Stimulated activated CD8-positive, alpha-beta memory T cell treated with anti-CD3 and anti-CD28 coated beads, Interleukin-7, amount 100 ng/mL, for 1 hour (primary cell): ENCODE data around the gene HINT3.
"Not testable (repeated sequence)": the region's sequence is repeated elsewhere in the genome, so short reads cannot be mapped to it uniquely, and the experiment has no call there.

Experiments
- DNase-seq, 2 donors: peaks; one replicate each; pipeline ENCODE4 v3.0.0-alpha.2; 2020; ENCODE audit warnings: low read depth in 2 of 2

HINT3 gene

DNA sequence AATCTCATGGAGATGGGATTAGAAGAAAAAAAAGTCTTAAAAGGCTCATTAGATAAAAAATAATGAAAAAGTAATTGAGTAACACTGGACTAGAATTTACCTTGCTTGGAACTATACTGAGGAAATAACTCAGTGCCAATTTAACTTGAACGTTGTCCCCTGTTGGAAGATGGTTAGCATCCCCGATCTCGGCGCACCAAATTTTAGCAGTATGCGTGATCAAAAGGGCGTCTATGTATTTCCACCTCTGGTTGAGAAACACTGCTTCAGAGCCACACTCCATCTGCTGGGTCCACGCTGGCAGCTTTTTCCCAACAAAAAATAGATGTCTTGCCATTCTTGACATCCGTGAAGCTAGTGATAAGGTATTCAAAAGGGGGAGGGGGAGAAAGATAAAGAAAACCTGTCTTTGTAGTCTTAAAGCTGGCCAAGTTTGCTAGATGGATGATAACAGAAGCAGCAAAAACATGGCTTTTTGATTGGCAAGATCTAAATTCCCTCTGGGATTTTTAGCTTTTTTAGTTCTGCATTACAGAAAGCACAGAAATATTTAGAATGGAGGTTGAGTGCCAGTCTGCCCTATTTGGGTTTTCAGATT, 6.4 kb downstream of the HINT3 start:
- DNase-seq: no peak

DNA sequence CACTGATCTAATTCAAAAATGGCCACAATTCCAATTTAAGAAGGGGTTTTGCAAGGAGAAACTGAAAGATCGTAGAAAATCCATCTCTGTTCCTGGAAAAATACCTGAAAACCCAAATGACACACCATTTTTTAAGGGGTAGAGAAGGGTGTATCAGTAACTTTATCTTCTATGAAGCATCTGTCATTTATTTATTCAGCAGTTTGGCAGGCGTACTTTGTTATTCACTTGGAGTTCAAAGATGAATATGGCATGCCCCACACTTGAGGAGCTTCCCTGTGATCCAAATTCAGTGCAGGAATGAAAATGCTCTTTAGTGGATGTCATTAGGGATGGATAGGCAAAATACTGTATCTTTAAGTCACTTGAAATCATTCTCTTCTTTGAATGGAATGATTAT, 7.2 kb downstream of the HINT3 start:
- DNase-seq: no peak

DNA sequence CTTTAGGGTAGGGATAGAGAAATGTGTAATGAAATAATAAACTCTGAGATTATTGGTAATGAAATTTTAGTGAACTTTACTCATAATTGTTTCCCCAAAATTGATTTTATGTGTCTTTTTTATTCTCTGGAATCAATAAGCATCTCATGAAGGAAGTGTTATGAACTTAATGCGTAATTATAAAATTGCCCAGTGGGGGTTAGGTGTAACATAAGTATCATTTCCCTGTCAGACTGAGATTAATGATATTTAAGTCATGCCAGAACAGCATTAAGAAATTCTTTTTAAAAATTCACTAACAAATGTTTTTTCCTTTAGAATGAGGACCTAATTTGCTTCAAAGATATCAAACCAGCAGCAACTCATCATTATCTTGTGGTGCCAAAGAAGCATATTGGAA, 10.0 kb downstream of the HINT3 start:
- DNase-seq: no peak

DNA sequence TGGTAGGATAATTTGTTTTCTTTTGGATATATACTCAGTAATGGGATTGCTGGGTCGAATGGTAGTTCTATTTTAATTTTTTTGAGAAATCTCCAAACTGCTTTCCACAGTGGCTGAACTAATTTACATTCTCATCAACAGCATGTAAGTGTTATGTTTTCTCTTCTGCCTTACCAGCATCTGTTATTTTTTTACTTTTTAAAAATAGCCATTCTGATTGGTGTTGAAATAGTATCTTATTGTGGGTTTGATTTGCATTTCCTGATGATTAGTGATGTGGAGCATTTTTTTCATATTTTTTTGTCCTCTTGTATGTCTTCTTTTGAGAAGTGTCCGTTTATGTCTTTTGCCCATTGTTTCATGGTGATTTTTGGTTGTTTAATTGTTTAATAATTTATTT, 11.9 kb downstream of the HINT3 start:
- DNase-seq: no peak

DNA sequence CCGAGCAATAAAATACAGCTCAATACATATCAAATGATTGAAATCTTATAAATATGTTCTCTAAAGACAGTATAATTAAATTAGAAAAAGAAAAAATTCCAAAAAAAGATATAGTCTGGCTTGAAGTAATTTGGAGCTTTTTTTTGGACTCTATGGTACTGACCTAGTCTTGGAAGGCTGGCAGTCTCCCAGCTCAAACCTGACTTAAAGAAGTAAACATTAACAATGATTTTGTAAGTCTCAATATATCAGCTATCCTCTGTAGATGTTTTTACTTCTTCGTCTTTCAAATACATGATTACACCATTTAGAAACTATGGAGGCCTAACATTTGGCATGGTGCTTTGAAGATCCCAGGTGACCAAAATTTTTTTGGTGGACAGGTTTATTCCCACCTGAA, 14.2 kb downstream of the HINT3 start:
- no peak for DNase-seq

DNA sequence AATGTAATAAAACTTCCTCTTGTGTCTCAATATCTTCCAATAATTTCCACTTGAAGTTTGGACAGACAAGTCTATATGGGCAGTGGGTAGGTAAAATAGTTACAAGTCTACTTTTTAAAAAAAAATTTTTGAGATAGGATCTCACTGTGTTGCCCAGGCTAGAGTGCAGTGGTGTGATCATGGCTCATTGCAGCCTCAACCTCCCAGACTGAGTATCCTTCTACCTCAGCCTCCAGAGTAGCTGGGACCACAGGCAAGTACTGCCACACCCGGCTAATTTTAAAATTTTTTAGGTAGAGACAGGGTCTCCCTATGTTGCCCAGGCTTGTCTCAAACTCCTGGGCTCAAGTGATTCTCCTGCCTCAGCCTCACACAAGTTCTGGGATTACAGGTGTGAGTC, 15.9 kb downstream of the HINT3 start:
- DNase-seq: not testable (repeated sequence)

DNA sequence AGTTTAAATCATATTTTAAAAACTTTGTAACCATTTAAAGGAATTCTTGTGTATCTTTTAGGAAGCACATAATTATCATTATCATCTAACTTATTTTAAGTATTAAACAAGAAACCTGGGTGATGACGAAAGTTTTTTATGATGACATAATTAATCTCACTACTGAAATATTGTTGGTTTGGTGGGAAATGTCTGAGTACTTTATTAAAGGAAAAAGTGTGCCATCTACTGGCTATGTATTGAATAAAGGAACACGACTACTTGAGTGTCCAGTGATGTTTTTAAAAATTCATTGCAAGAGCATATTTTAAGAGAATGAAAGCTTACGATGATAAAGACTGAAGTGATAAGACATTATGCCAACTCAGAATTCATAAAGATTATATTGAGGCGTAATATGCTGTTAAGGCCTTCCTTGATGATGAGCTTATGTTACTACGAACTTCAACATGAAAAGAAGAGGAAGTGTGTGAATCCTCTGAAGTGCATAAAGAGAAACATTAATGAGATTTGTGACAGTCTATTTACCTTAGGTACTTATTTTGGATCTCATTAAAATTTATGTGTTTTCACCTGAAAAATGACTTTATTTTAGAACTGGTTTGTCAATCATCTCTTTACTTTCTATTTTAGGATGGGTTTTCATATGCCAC, 17.8 kb downstream of the HINT3 start:
- no peak for DNase-seq

DNA sequence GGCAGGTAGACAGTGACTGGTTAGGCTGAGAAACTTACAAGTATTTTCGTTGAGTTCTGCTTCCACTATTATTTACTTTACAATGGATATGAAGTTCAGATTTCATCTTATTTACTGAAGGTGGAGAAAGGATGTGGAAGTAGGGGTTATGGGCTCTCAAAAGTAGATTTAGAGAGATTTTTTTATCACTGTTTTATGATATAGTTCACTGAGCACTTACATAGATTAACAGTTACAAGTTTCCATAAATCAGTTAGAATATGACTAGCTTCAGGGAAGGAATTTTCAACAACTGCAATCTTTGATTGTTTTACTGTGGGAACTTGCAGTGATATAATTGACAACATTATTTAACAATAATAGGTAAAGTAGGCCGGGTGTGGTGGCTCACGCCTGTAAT, 22.5 kb downstream of the HINT3 start:
- DNase-seq: no peak

DNA sequence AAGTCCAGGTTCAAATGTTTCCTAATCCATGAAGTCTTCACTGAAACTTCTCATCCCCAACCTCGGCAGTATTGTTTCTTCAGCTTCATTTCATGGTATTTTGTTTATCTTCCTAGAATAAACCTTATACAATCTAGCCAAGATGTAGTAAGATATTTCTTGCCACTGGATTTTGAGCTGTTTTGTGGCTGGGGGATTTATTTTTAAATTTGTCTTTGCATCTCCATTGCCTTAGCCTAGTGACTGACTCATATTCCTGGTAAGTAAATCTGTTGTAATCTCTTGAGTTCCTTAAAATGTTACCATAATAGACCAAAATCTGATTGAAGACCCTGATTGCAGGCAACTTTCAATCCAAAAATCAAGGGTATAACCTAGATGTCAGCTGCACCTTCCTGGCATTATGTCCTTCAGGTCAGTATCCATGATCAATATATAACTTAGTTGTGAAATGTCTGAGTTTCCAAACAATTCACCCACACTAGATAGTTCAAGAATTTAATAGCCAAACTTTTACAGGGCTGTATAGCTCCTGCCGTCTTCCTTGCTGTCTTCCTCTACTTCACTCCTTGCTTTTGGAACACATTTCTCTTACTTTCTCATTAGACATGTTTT, 25.1 kb downstream of the HINT3 start:
- DNase-seq: no peak

DNA sequence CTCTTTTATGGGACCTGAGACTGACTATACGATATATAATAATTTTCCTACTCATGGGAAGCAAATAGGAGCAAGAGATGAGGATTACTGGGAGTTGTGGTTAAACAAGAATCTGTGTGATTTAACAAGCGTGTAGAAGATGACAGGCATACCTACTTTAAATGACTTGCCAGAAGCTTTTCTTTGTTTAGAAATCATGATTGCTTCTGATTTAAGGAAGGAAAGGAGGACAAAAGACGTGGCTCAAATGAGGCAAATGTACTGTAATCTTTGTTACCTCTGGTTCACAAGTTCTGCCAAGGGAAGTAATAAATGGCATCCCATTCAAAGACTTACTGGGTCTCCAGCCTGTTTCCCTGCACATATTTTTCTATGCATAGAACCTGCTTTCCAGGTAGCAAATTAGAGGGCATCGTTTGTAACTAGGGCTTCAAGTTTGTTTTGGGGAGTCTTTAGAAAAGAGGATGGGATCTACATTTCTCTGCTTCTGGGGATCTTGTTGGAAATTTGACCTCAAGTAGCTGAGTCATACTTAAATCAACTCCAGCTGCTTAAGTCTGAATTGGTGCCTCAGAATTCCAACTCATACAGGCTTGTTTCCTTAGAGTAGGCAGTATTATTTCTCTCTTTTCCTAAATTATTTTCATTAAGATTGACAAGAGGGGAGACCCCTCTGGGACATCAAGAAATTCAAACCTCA, 26.8 kb downstream of the HINT3 start:
- DNase-seq: no peak

DNA sequence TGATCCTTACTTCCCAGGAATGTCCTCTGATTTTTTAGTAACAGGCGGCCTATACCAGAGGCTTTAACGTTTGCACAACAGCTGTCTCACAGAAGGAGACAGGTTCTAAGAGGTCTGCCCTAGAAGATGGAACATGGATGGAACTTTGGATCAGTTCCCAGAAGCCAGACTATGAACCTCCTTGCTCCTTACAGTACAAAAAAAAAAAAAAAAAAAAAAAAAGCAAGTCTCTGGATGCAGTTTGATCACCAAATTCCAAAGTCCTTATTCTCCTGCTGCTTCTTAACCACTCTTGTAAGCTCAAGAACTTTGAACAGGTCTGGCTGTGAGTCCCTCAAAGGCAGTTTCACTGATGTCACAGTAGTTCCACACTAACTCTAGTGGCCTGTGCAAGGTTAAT, 27.7 kb downstream of the HINT3 start:
- no peak for DNase-seq

DNA sequence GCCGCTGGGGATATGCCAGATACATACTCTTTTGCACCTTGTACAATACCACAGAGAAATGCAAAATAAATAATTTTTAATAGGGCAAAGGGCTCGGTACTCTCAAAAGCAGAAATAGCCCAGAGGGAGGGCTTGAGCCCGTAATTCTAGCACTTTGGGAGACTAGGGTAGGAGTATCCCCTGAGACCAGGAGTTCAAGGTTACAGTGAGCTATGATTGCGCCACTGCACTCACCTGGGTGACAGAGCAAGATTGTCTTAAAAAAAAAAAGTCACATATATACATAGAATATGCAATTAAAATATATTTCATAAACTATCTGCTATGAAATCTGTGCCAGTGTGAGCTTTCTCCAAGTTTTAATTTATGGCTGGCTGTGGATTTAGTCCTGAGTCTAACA, 29.0 kb downstream of the HINT3 start:
- no peak for DNase-seq

DNA sequence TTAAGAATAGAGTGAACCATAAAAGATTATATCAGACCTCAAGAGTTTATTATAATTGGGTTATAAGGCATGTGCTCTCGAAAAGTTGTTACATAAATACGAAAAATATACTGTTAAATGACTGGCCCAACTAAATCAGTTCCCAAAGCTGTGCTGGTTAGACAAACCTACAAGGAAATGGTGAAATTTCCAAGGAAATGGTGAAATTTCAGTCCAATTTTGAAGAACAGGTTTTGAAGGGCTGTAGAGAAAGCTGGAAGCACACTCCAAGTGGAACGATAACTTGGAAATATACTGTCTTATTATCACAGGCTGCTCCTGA, 29.4 kb downstream of the HINT3 start:
- DNase-seq: no peak

DNA sequence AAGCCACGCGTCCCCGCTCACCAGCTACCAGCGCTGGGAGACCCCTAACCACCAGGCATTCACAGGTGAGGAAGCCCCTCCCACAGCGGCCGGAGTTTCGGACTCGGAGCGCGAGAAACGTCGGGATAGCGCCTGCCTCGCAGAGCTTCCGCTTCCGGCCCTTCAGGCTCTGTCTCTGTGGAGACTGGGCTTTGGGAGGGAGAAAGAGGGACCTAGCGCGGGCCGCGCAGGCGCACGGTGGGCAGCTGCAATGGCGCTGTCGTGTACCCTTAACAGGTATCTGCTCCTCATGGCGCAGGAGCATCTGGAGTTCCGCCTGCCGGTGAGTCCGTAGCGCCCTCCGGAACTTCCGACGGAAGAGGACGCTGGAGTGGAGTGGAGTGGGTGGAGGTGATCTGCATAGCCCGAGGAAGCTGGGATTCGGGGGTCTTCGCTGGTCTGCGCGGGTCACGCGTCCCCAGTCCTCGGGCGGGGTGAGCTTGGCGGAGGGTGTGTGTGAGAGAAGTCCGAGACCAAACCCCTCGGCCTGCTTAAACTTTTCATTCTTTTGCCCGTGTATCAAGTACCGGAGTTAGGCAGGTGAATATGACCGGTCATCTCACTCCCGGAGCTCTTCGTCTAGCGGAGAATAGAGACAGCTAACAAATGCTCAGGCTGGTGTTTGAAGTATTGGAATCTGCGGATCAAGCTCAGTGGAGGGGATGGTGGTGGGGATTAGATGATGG, 29.9 kb downstream of the HINT3 start, which contains the start of gene TRMT11:
TSS of gene TRMT11 (plus strand) at position 240 of the 725 bp plus-strand sequence. CDS start at position 251, 11 bp downstream.
- peak; percentile 53 to 60 for DNase-seq

DNA sequence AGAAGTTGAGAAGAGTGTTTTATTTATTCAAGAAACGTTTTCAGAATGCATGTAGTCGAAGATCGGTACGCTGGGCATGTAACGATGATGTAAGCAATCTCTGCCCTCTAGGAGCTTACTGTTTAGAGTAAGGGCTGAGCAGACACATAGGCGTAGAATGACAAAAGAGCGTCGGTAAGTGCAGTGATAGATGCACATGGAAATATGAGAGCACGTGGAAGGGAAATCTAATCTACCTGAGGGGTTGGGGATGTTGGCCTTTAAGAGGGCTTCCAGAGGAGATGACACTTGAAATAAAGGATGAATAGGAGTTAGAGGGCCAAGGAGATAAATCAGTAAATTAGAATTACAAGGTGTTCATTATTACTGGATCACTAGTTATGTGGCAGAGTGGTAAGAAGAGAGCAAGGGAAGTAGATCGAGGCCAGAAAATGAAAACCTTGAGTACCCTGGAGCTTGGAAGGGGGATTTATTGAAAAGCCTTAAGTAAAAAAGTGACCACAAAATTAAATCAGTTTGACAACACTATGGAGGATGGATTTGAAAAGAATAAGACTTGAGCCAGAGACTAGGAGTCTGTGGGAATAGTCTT, 30.6 kb downstream of the HINT3 start:
- DNase-seq: no peak

DNA sequence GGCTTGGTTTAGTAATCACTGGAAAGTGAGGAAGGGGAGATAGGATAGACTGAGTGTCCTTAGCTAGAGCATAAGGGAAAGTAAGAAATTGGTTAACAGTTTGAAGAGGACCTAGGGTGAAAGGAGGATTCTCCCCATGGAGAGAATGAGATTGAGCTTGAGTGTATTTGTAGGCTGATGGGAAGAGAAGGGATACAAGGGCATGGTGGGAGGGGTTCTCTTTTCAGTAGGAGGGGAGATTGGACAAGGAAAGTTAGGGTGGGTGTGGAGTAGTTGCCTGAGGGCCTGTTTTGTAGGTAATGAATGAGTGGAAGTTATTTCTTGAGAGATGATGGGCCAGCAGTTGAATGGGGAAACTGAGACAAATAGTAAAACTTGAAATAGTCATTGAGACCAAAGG, 31.7 kb downstream of the HINT3 start:
- DNase-seq: no peak

DNA sequence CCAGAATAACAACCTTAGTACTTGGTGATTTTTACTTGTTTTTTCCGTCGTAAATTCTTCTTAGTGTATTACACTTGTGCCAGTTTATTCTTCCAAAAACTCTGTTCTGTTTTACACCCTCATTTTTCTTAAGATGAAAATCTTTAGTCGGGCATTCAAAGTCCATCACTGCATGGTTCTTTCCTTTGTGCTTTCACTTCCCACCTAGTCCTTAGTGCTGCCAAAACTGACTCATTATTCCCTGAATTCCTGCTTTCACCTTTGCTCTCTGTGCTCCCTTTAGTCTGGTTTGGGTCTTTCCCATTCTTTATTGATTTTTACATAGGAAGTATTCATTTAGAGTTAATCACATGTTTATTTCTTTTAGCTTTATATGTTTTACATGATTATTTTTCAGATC, 33.1 kb downstream of the HINT3 start:
- DNase-seq: no peak

DNA sequence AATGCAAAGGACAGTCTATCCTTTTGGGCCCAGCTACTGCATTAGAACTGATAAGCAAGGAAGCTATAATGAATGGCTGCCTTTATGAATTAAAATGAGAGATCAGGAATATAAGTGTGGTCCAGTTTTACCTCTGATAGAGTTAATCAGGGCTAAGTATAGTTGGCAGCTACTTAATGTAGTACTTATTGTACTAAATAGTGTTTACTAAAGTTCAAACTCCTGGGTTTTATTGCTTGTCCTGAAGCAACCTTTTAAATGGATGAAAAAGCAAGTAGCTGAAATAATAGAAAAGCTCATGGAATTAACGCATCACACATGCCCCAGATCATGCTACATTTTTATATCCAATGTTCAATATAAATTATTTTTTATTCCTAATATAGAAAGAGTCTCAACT, 35.1 kb downstream of the HINT3 start:
- no peak for DNase-seq

DNA sequence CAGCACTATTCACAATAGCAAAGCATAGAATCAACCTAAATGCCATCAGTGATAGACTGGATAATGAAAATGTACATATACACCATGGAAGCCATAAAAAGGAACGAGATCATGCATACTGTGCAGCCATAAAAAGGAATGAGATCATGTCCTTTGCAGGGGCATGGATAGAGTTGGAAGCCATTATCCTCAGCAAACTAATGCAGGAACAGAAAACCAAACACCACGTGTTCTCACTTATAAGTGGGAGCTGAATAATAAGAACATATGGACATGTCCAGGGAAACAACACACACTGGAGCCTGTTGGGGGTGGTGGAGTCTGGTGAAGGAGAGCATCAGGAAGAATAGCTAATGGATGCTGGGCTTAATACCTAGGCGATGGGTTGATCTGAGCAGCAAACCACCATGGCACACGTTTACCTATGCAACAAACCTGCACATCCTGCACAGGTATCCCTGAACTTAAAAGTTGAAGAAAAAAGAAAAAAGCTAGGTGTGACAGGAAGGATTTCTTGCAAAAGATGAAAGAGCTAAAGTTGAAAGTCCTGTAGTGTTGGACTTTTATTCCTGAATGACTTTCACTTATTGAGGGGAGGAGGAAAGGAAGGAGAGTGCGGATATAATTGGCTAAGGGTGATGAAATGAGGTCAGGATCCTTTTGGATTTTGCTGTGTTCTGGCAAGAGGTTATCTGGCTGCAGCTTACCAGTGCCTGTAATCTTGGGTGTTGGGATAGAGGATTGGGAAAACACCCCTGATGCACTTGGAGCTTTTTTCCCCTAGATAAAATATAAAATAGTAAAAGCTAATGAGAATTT, 38.3 kb downstream of the HINT3 start:
- no peak for DNase-seq

DNA sequence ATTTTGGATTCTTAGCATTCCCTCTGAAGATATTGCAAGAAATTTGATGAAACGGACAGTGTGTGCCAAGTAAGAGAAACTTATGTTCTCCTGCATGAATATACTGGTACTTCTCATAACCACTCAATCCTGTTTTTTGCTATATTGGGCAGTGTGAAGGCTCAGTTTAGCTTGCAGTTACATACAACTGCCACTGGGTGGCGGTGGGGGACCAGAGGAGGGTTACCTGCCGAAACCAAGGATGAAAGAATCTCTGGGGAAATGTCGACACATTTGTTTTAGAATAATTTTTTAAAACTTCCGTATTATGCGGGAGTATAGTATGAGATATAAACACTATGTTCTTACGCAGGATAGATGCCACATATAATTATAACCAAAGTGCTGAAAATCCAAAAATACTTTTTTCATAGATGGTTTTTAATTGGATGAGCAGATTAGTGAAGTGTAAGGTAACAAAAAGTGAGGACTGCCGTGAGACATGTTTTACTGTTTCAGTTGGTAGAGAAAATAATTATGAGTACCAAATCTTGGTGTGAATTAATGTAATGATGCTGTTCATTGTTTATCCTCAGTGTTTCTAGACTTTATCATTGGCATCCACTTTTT, 39.5 kb downstream of the HINT3 start:
- peak in 1 of 2 donors; percentile 36 for DNase-seq
